Right ventricle myocardium inferior (tissue), 1 donor: ENCODE results near the gene CORO6. TPM values are rescaled to one million over a fixed set of nuclear protein-coding genes. Genes with fewer than 3 reads are reported as not detected.

Experiments
- ATAC-seq: fragments of 200-7000 bp; cut with Tn5 transposase; one replicate; pipeline ENCODE4 v1.9.1; 2020; ENCODE audit warnings: mild to moderate bottlenecking, moderate library complexity
- DNase-seq: peaks from one replicate; pipeline ENCODE4 v3.0.0; 2021; ENCODE audit errors: missing footprints
- intact Hi-C: fragments of 100-400 bp; cut with DNase I; formaldehyde crosslinking; loops from one replicate; pipeline ENCODE4 v1.11.0; 2022
- total RNA-seq: library from RNA; stranded (reverse); fragmentation: NEBNext Ultra II Directional; extraction: Animal tissue kit (Norgen Biotek cat#: 25700); gene quantifications from one replicate; pipeline ENCODE4 v1.2.1, GENCODE V29; 2021
- donor health status: DM: no; HTN: yes; CAD: no; lungs with severe emphysema.

Gene CORO6
- total RNA-seq, 1 donor from 2014 or later = 93.2 TPM

GRCh38 chr17:29574732-29575510, 47.8 kb downstream of the CORO6 start:
- DNase-seq (peak; percentile 47), ATAC-seq (no peak)
- intact Hi-C loops = no loop called here

- peak; percentile 41 for DNase-seq
- ATAC-seq = no peak
- intact Hi-C loops = no loop called here
Observed at GRCh38 chr17:29573871-29574731, 48.6 kb downstream of the CORO6 start.

- DNase-seq (no peak), ATAC-seq (no peak)
- intact Hi-C loops = no loop called here
Observed at GRCh38 chr17:29573558-29573869, 49.2 kb downstream of the CORO6 start.

DNA sequence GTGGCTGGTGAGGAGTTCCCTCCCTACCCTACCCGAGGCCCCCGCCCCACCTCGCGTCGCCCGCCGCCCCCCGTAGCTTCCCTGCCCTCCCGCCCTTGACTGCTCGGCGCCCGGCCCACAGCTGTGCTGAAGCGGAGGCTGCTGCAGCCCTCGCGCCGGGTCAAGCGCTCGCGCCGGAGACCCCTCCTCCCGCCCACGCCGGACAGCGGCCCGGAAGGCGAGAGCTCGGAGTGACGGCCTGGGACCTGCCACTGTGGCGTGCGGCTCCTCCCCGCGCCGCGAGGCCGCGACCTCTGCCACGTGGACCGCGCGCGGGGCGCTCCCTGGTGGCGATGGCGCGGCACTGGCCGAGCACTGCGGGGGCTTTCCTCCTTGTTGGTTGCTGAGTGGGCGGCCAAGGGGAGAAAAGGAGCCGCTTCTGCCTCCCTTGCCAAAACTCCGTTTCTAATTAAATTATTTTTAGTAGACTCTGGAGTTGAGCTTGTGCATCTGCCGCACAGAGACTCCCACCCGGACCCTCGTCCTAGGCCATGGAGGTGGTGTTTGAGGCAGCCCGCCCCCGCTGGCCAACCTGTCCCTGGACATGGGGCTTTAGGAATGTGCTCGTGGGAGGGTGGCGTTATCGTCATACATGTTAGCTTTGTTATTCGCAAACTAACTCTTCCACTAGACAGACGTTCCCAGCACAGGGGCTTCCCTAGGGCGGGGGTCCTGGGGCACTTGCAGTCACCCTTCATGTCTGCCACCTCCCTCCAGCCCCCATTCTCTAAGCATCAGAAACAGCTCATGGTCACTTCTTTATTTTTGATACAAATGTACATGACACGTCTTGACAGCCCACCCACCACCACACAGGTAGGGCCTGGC, 49.8 kb downstream of the CORO6 start:
- intact Hi-C loops = no loop called here
- DNase-seq = peak; percentile 85
- peak; percentile 59 for ATAC-seq

- DNase-seq (no peak), ATAC-seq (peak; percentile 20)
- intact Hi-C loops = no loop called here
Observed at GRCh38 chr17:29571883-29572681, 50.6 kb downstream of the CORO6 start.

DNA sequence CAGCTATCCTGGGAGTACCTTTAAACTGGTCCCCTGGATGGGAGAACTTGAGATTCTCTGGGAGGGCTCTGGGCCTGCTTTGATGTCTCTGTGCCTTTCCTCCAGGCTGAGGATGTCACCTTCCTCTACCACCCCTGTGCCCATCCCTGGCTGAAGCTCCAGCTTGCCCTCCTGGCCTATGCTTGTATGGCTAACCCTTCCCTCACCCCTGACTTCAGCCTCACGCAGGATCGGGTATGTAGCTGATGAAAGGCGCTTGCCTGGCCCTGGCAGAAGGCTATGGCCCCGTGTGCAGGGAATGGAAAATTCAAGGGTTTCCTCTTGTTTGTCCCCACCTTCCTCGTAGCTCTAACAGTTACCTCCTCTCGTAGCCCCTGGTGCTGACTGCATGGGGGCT, 51.2 kb downstream of the CORO6 start:
- intact Hi-C loops = no loop called here
- ATAC-seq (no peak), DNase-seq (no peak)

GRCh38 chr17:29570521-29570920, 52.2 kb downstream of the CORO6 start:
- intact Hi-C loops = no loop called here
- no peak for DNase-seq
- ATAC-seq = no peak

GRCh38 chr17:29569245-29569950, 53.3 kb downstream of the CORO6 start:
- no peak for ATAC-seq
- DNase-seq = no peak
- intact Hi-C loops = loop anchor here (10.0 kb wide), 1 partner anchor 275 kb away; the partner anchor contains the start of gene NUFIP2

DNA sequence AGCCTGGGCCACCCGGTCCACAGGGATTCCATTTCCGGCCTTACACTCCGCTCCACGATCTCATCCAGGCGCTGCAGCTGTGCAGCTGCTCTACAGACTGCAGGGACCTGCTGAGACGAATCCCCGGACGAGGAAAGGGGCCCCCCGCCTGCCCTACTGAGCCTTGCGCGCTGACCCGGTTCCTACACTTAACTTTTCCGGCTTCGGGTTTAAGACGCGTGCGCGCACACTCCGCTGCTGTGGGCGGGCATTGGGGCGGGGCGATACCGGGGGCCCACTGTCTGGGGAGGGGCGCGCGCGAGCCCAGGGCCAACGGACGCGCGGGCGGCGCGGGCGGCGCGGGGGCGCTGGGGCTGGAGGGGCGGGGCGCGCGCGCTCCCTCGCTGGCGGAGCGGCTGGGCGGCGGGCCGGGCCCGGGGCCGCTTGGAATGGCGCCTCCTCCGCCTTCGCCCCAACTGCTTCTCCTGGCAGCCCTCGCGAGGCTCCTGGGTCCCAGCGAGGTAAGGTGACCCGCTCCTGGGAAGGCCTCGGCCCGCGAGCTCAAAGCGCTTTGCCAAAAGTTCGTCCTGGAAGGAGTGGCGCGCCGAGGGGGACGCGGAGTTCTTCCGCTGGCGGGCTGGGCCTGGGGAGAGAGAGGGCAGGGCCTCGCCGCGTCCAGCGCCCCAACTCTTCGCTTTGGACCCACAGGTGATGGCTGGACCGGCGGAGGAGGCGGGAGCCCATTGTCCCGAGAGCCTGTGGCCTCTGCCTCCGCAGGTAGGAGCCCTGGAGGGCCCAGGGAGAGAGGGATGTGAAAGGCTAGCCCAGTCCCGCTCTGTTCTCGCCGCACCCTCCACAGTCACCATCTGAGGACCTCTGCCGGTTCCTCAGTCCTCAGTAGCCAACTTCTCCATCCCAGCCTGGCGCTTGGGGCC, 54.1 kb downstream of the CORO6 start, which contains the start of gene TP53I13:
Gene TP53I13 (plus strand): TSS at position 371 of the 914 bp plus-strand sequence. CDS start 58 bp downstream, at position 429.
- ATAC-seq (peak; percentile 71), DNase-seq (peak; percentile 94)
- intact Hi-C loops = loop anchor here (10.0 kb wide), 1 partner anchor 274 kb away; the partner anchor contains the start of gene NUFIP2

DNA sequence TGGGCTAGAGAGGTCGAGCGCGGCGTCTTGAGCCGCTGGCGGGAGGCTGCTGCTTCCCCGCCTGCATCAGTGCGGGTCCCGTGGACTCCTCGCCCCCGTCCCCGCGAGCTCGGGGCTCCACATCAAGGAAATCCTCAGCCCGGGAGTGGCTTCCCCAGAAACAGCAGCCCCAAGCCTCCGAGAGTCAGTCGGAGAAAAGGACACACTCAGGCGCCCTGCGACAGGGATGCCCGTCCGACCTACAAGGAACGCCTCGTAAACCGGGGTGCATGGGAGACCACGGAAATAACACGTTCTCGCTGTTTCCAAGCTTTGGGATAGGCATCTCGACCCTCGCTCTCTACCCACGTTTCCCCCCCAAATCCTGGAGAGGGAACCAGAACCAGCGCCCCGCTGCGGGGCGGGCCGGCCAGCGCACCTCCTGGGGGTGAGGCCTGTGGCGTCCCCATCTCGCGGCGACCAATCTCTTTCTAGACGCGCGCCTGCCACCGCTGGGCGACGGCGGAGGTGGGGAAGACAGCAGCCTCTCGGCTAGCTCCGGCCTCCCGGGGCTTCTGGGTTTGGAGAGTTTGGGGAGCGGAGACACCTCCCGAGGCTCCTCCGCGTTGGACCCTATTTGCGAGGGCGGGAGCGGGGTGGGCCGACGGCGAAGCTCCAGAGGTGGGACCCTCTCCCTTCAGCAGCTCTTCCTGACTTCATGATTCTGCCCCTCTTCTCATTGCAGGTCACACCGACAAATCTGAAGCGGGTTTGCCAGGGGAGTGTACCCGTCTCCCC, 55.0 kb downstream of the CORO6 start:
- ATAC-seq (peak; percentile 48), DNase-seq (peak; percentile 88)
- intact Hi-C loops = loop anchor here (10.0 kb wide), 1 partner anchor 273 kb away; the partner anchor contains the start of gene NUFIP2

- ATAC-seq (no peak), DNase-seq (no peak)
- intact Hi-C loops = loop anchor here (10.0 kb wide), 1 partner anchor 272 kb away; the partner anchor contains the start of gene NUFIP2
Observed at GRCh38 chr17:29567304-29567553, 55.5 kb downstream of the CORO6 start.

GRCh38 chr17:29566473-29567303, 56.0 kb downstream of the CORO6 start, which contains the start of gene ABHD15:
TSS of gene ABHD15 (minus strand) at chr17:29567037. CDS start at chr17:29566966, 71 bp downstream.
- peak; percentile 89 for DNase-seq
- peak; percentile 58 for ATAC-seq
- intact Hi-C loops = loop anchor here (10.0 kb wide), 1 partner anchor 272 kb away; the partner anchor contains the start of gene NUFIP2

DNA sequence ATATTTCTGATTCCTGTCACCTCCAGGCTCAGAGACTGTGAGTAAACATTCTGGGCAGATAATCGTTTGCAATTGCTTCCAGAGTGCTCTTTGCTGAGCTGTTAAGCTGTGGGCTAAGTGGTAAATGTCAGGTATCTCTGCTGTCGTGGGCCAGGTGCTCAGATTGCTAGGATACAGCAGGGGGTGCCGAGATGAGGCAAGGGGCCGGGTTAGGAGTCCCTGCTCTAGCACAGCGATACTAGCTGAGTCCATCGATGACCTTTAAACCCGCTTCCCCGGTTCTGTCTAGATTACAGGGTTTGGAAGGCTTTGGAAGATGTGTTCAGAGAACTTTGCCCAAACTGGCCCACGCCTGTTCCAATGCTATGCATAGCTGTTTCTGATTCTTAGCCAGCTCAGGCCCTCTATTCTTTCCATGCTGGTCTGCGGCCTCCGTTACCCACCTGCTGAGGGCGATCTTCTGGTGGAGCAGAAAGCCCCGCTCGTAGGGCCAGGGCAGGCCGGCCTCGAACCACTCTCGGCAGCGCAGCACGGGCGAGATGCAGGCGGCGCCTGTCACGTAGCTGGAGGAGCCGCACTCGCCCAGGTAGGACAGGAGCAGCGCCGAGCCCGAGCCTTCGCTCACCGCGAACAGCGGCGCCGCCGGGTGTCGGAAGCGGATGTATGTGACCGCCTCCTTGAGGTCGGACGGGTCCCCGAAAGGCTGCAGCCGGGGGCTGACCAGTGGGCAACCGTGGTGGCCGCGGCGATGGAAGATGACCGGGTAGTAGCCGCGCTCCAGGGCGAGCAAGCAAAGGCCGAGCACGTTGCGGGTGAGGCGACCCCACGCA, 56.9 kb downstream of the CORO6 start:
- DNase-seq = no peak
- ATAC-seq = no peak
- intact Hi-C loops = loop anchor here (10.0 kb wide), 1 partner anchor 271 kb away; the partner anchor contains the start of gene NUFIP2
